Naive B cell (primary cell): ENCODE measurements around the gene SOS1. TPM values are rescaled to one million over a fixed set of nuclear protein-coding genes. Genes with fewer than 3 reads are reported as not detected.
"Not testable (repeated sequence)": the region's sequence is repeated elsewhere in the genome, so short reads cannot be mapped to it uniquely, and the experiment has no call there.

Source experiments
- ATAC-seq, 2 donors: fragments of 150-1000 bp; cut with Tn5 transposase; 2 replicates each; pipeline ENCODE4 v1.10.0; 2021; ENCODE audit warnings: low read depth in 2 of 2, mild to moderate bottlenecking in 2 of 2, moderate library complexity in 2 of 2
- DNase-seq: peaks from one replicate; pipeline ENCODE4 v3.0.0; 2022
- H3K27ac Mint-ChIP-seq, 6 donors: one replicate each; pipeline ENCODE4 v1.8.0; 2020 to 2022; ENCODE audit warnings: mild to moderate bottlenecking in 6 of 6, mixed read lengths in 6 of 6, moderate library complexity in 5 of 6, inconsistent platforms in 2 of 6
- H3K27me3 Mint-ChIP-seq, 3 donors: one replicate each; pipeline ENCODE4 v1.8.0; 2021 to 2022; ENCODE audit warnings: mixed read lengths in 3 of 3, mild to moderate bottlenecking in 1 of 3
- H3K36me3 Mint-ChIP-seq, 2 donors: one replicate each; pipeline ENCODE4 v1.8.0; 2020 to 2022; ENCODE audit warnings: mixed read lengths in 2 of 2, inconsistent platforms in 1 of 2, mild to moderate bottlenecking in 1 of 2
- H3K4me1 Mint-ChIP-seq, 3 donors: one replicate each; pipeline ENCODE4 v1.8.0; 2020 to 2022; ENCODE audit warnings: mixed read lengths in 3 of 3, inconsistent platforms in 1 of 3, mild to moderate bottlenecking in 1 of 3, moderate library complexity in 1 of 3
- H3K4me3 Mint-ChIP-seq, 8 donors: one replicate each; pipeline ENCODE4 v1.8.0; 2020 to 2022; ENCODE audit warnings: mild to moderate bottlenecking in 8 of 8, mixed read lengths in 8 of 8, moderate library complexity in 8 of 8, inconsistent platforms in 2 of 8
- H3K9me3 Mint-ChIP-seq, 7 donors: one replicate each; pipeline ENCODE4 v1.8.0; 2020 to 2022; ENCODE audit warnings: mixed read lengths in 7 of 7, mild to moderate bottlenecking in 5 of 7, inconsistent platforms in 2 of 7, moderate library complexity in 1 of 7
- polyA plus RNA-seq, 6 donors: library from polyadenylated mRNA; unstranded; fragments of 300-500 nt; fragmentation: Illumina TruSeq; gene quantifications; one replicate each; pipeline ENCODE4 v1.2.3, GENCODE V29; 2021; ENCODE audit warnings: low read depth in 6 of 6

The SOS1 gene
- polyA plus RNA-seq, 6 donors from 2014 or later = 6.5 to 21.8 (median 11.5) TPM

GRCh38 chr2:39069136-39069515 is 51.7 kb downstream of the SOS1 start:
- ATAC-seq = no peak
- peak overlapping the region in 1 of 6 donors; percentile 89 for H3K27ac Mint-ChIP-seq

GRCh38 chr2:39068299-39069135 is 52.3 kb downstream of the SOS1 start:
- peaks cover 8 to 19% (median 9%) of the 10 kb centered on the region in 3 donors for H3K4me1 Mint-ChIP-seq
- no peaks in the 10 kb centered on the region for H3K9me3 Mint-ChIP-seq
- H3K27ac Mint-ChIP-seq = peak overlapping the region in 3 of 6 donors; percentile 33 to 89 (median 54)
- DNase-seq (no peak), ATAC-seq (no peak)
- H3K36me3 Mint-ChIP-seq = peaks cover 7% of the 10 kb centered on the region in 2 donors
- no peaks in the 10 kb centered on the region for H3K27me3 Mint-ChIP-seq
- H3K4me3 Mint-ChIP-seq = no peak overlapping the region

More at GRCh38 chr2:39069136-39069515, 51.7 kb downstream of the SOS1 start:
- Mint-ChIP-seq H3K27me3 (no peaks in the 10 kb centered on the region), H3K4me3 (no peak overlapping the region), H3K4me1 (peaks cover 8 to 19% (median 9%) of the 10 kb centered on the region in 3 donors), H3K36me3 (peaks cover 7% of the 10 kb centered on the region in 2 donors), H3K9me3 (no peaks in the 10 kb centered on the region)
- DNase-seq = no peak

- no peak overlapping the region for H3K4me3 Mint-ChIP-seq
- H3K9me3 Mint-ChIP-seq = no peaks in the 10 kb centered on the region
- peak overlapping the region in 3 of 6 donors; percentile 2 to 76 (median 30) for H3K27ac Mint-ChIP-seq
- H3K4me1 Mint-ChIP-seq = peaks cover 5 to 7% (median 7%) of the 10 kb centered on the region in 3 donors
- no peaks in the 10 kb centered on the region for H3K27me3 Mint-ChIP-seq
- ATAC-seq (no peak), DNase-seq (no peak)
- peaks cover 7% of the 10 kb centered on the region in 2 donors for H3K36me3 Mint-ChIP-seq
Observed at GRCh38 chr2:39065616-39066015, 55.2 kb downstream of the SOS1 start.

- Mint-ChIP-seq H3K4me1 (no peaks in the 10 kb centered on the region), H3K4me3 (no peak overlapping the region), H3K9me3 (no peaks in the 10 kb centered on the region), H3K27ac (peak overlapping the region in 3 of 6 donors; percentile 4 to 62 (median 39)), H3K27me3 (no peaks in the 10 kb centered on the region), H3K36me3 (peaks cover 7% of the 10 kb centered on the region in 2 donors)
- DNase-seq (no peak), ATAC-seq (no peak)
Observed at GRCh38 chr2:39062320-39062719, 58.5 kb downstream of the SOS1 start.

GRCh38 chr2:39061280-39061679 is 59.6 kb downstream of the SOS1 start:
- Mint-ChIP-seq H3K27ac (peak overlapping the region in 2 of 6 donors; percentile 50 to 59), H3K9me3 (no peaks in the 10 kb centered on the region), H3K36me3 (peaks cover 2% of the 10 kb centered on the region in 2 donors), H3K4me3 (no peak overlapping the region), H3K27me3 (no peaks in the 10 kb centered on the region), H3K4me1 (no peaks in the 10 kb centered on the region)
- DNase-seq = no peak
- no peak for ATAC-seq

GRCh38 chr2:39059366-39059952 is 61.4 kb downstream of the SOS1 start:
- ATAC-seq (peak in 1 of 2 donors; percentile 28), DNase-seq (peak; percentile 41)
- Mint-ChIP-seq H3K36me3 (peaks cover 8 to 9% of the 10 kb centered on the region in 2 donors), H3K4me3 (no peak overlapping the region), H3K27me3 (no peaks in the 10 kb centered on the region), H3K9me3 (no peaks in the 10 kb centered on the region), H3K4me1 (no peaks in the 10 kb centered on the region), H3K27ac (peak overlapping the region in 1 of 6 donors; percentile 90)

- no peaks in the 10 kb centered on the region for H3K27me3 Mint-ChIP-seq
- H3K4me3 Mint-ChIP-seq = no peak overlapping the region
- peaks cover 8 to 9% of the 10 kb centered on the region in 2 donors for H3K36me3 Mint-ChIP-seq
- no peak overlapping the region for H3K27ac Mint-ChIP-seq
- H3K9me3 Mint-ChIP-seq = no peaks in the 10 kb centered on the region
- no peak for DNase-seq
- no peaks in the 10 kb centered on the region for H3K4me1 Mint-ChIP-seq
- no peak for ATAC-seq
Observed at GRCh38 chr2:39058101-39058500, 62.8 kb downstream of the SOS1 start.

- not testable (repeated sequence) for DNase-seq, H3K9me3 Mint-ChIP-seq, ATAC-seq, H3K27me3 Mint-ChIP-seq, H3K4me3 Mint-ChIP-seq, H3K4me1 Mint-ChIP-seq, H3K27ac Mint-ChIP-seq
- H3K36me3 Mint-ChIP-seq = peaks cover 8 to 20% of the 10 kb centered on the region in 2 donors
Observed at GRCh38 chr2:39052665-39053064, 68.2 kb downstream of the SOS1 start.

GRCh38 chr2:39050109-39050508 is 70.7 kb downstream of the SOS1 start:
- Mint-ChIP-seq H3K9me3 (no peaks in the 10 kb centered on the region), H3K36me3 (peaks cover 8 to 21% of the 10 kb centered on the region in 2 donors), H3K27me3 (no peaks in the 10 kb centered on the region), H3K27ac (no peak overlapping the region), H3K4me3 (no peak overlapping the region), H3K4me1 (peaks cover 0 to under 1% (median 0%) of the 10 kb centered on the region in 3 donors)
- DNase-seq (no peak), ATAC-seq (no peak)

GRCh38 chr2:39039072-39039471 is 81.8 kb downstream of the SOS1 start:
- ATAC-seq = no peak

GRCh38 chr2:39033980-39034379 is 86.9 kb downstream of the SOS1 start:
- no peak overlapping the region for H3K4me3 Mint-ChIP-seq
- H3K36me3 Mint-ChIP-seq = peaks cover 11 to 13% of the 10 kb centered on the region in 2 donors
- H3K27me3 Mint-ChIP-seq = no peaks in the 10 kb centered on the region
- ATAC-seq (no peak), DNase-seq (no peak)
- H3K9me3 Mint-ChIP-seq = no peaks in the 10 kb centered on the region
- no peak overlapping the region for H3K27ac Mint-ChIP-seq
- H3K4me1 Mint-ChIP-seq = no peaks in the 10 kb centered on the region

More at GRCh38 chr2:39039072-39039471, 81.8 kb downstream of the SOS1 start:
- Mint-ChIP-seq H3K9me3 (no peaks in the 10 kb centered on the region), H3K27ac (no peak overlapping the region), H3K36me3 (peaks cover 6 to 7% of the 10 kb centered on the region in 2 donors), H3K4me3 (no peak overlapping the region), H3K27me3 (no peaks in the 10 kb centered on the region), H3K4me1 (no peaks in the 10 kb centered on the region)
- DNase-seq = no peak

- Mint-ChIP-seq H3K27ac (no peak overlapping the region), H3K4me1 (no peaks in the 10 kb centered on the region), H3K27me3 (no peaks in the 10 kb centered on the region), H3K36me3 (peaks cover 11 to 13% of the 10 kb centered on the region in 2 donors), H3K4me3 (no peak overlapping the region), H3K9me3 (no peaks in the 10 kb centered on the region)
- DNase-seq = no peak
- no peak for ATAC-seq
Observed at GRCh38 chr2:39027421-39027820, 93.4 kb downstream of the SOS1 start.

- H3K36me3 Mint-ChIP-seq = peaks cover 6 to 7% of the 10 kb centered on the region in 2 donors
- H3K27me3 Mint-ChIP-seq = no peaks in the 10 kb centered on the region
- no peak for DNase-seq
- no peaks in the 10 kb centered on the region for H3K9me3 Mint-ChIP-seq
- H3K4me3 Mint-ChIP-seq = no peak overlapping the region
- ATAC-seq = no peak
- H3K4me1 Mint-ChIP-seq = no peaks in the 10 kb centered on the region
- H3K27ac Mint-ChIP-seq = peak overlapping the region in 1 of 6 donors; percentile 31
Observed at GRCh38 chr2:39024833-39025232, 96.0 kb downstream of the SOS1 start.

GRCh38 chr2:39023649-39024048 is 97.2 kb downstream of the SOS1 start:
- Mint-ChIP-seq H3K4me3 (no peak overlapping the region), H3K36me3 (peaks cover 6 to 7% of the 10 kb centered on the region in 2 donors), H3K9me3 (no peaks in the 10 kb centered on the region), H3K27me3 (no peaks in the 10 kb centered on the region), H3K27ac (peak overlapping the region in 1 of 6 donors; percentile 31), H3K4me1 (no peaks in the 10 kb centered on the region)
- no peak for DNase-seq
- ATAC-seq = no peak
